A673 (cell line): ENCODE results near the gene THPO. TPM values are rescaled to one million over a fixed set of nuclear protein-coding genes. Genes with fewer than 3 reads are reported as not detected.

Experiments used
- BruUV-seq: library from RNA; stranded (reverse); fragments of 400-500 nt; replicated peaks from 2 replicates; lab custom pipeline; 2021; lab: Mats Ljungman, UMichigan
- CTCF ChIA-PET: fragments of 300-600 bp; sonication (Branson Sonifier 250); formaldehyde crosslinking; loops from one replicate; lab custom pipeline; 2022; ENCODE audit warnings: antibody characterized with exemption; lab: Charles Lee
- POLR2A ChIA-PET: fragments of 300-600 bp; sonication (Branson Sonifier 250); formaldehyde crosslinking; loops from one replicate; lab custom pipeline; 2022; ENCODE audit warnings: antibody characterized with exemption; ENCODE audit not compliant: low non-redundant PET; lab: Charles Lee
- DNase-seq: peaks from one replicate; pipeline ENCODE4 v3.0.0-alpha.2; 2015; ENCODE audit warnings: low spot score
- H3K27ac ChIP-seq: fragments of 200-600 bp; sonication (generic); 2 replicates; pipeline ENCODE4 v1.5.1; 2016; ENCODE audit warnings: mixed run types, low read depth, mild to moderate bottlenecking, mixed read lengths, antibody characterized with exemption, low read length; ENCODE audit not compliant: poor library complexity, severe bottlenecking
- H3K27me3 ChIP-seq: fragments of 200-600 bp; sonication (generic); replicated peaks from 2 replicates; pipeline ENCODE4 v1.6.1; 2017; ENCODE audit warnings: mixed run types, low read depth, mild to moderate bottlenecking, mixed read lengths, antibody characterized with exemption, low read length; ENCODE audit not compliant: insufficient read depth, poor library complexity
- H3K36me3 ChIP-seq: fragments of 200-600 bp; sonication (generic); 2 replicates; pipeline ENCODE4 v1.6.1; 2016; ENCODE audit warnings: mixed run types, mild to moderate bottlenecking, mixed read lengths, antibody characterized with exemption, low read length; ENCODE audit not compliant: insufficient read depth, poor library complexity, severe bottlenecking
- H3K4me1 ChIP-seq: fragments of 200-600 bp; sonication (generic); 2 replicates; pipeline ENCODE4 v1.6.1; 2017; ENCODE audit warnings: mixed run types, mild to moderate bottlenecking, mixed read lengths, antibody characterized with exemption, low read length; ENCODE audit not compliant: insufficient read depth, poor library complexity, severe bottlenecking
- H3K4me3 ChIP-seq: fragments of 200-600 bp; sonication (generic); 2 replicates; pipeline ENCODE4 v1.5.1; 2016; ENCODE audit warnings: low read depth, mixed run types, mild to moderate bottlenecking, mixed read lengths, low read length; ENCODE audit not compliant: poor library complexity, severe bottlenecking
- H3K9me3 ChIP-seq: fragments of 200-600 bp; sonication (generic); 2 replicates; pipeline ENCODE4 v1.6.1; 2016; ENCODE audit warnings: mixed run types, low read depth, mild to moderate bottlenecking, mixed read lengths, antibody characterized with exemption, low read length; ENCODE audit not compliant: poor library complexity, severe bottlenecking
- CTCF ChIP-seq: fragments of 300-800, 200-600 bp; sonication (generic); conservative IDR thresholded peaks from 2 replicates; pipeline ENCODE4 v1.5.1; 2017; ENCODE audit warnings: low read depth, mild to moderate bottlenecking, antibody characterized with exemption, low read length, moderate library complexity, mixed read lengths
- EZH2 ChIP-seq: fragments of 200-600 bp; sonication (generic); IDR thresholded peaks from 2 replicates; pipeline ENCODE4 v1.6.1; 2017; ENCODE audit warnings: borderline replicate concordance, low read depth, mild to moderate bottlenecking, mixed read lengths, antibody characterized with exemption, low read length; ENCODE audit not compliant: poor library complexity, severe bottlenecking
- intact Hi-C: fragments of 100-400 bp; cut with micrococcal nuclease; formaldehyde crosslinking; loops from one replicate; pipeline ENCODE4 v1.10.0; 2022; ENCODE audit not compliant: unreplicated experiment
- total RNA-seq: library from RNA; stranded (reverse); gene quantifications from 2 replicates; pipeline ENCODE4 v1.2.3, GENCODE V29; 2021

Gene THPO
- total RNA-seq, 1 experiment from 2014 or later: not detected

- ChIA-PET CTCF (interaction anchor here (1.1 kb wide), 1 partner anchor 28 kb away, joined by 3 read pairs; no protein-coding TSS in a partner anchor), POLR2A (no interaction called here)
- Histone ChIP-seq H3K27ac (no peak overlapping the region), H3K36me3 (peaks cover 17% of the 10 kb centered on the region), H3K9me3 (no peaks in the 10 kb centered on the region), H3K27me3 (no peaks in the 10 kb centered on the region), H3K4me1 (peaks cover 30% of the 10 kb centered on the region), H3K4me3 (no peak overlapping the region)
- no peak for DNase-seq
- intact Hi-C loops: no loop called here
- no TSS peak for BruUV-seq
- TF ChIP-seq EZH2 (no peak), CTCF (no peak)
Measured at GRCh38 chr3:184339001-184339400, 39.0 kb downstream of the THPO start.

- CTCF ChIA-PET: interaction anchor here (0.6 to 1.1 kb wide), 2 partner anchors 16 to 29 kb away, joined by 3 read pairs; no protein-coding TSS in a partner anchor
- peaks cover 22% of the 10 kb centered on the region for H3K36me3 ChIP-seq
- DNase-seq: peak; percentile 58
- TF ChIP-seq EZH2: no peak
- TF ChIP-seq CTCF: 0 out of 2 replicates have a peak, but pooled peaks have one; percentile 17
- POLR2A ChIA-PET: no interaction called here
- H3K9me3 ChIP-seq: no peaks in the 10 kb centered on the region
- peaks cover 30% of the 10 kb centered on the region for H3K4me1 ChIP-seq
- no peak overlapping the region for H3K27ac ChIP-seq
- intact Hi-C loops: no loop called here
- no TSS peak for BruUV-seq
- H3K4me3 ChIP-seq: no peak overlapping the region
- no peaks in the 10 kb centered on the region for H3K27me3 ChIP-seq
Measured at GRCh38 chr3:184338511-184338945, 39.5 kb downstream of the THPO start.

GRCh38 chr3:184337981-184338380, 40.0 kb downstream of the THPO start:
- ChIA-PET CTCF (interaction anchor here (0.6 to 1.1 kb wide), 2 partner anchors 16 to 30 kb away, joined by 3 read pairs; no protein-coding TSS in a partner anchor), POLR2A (no interaction called here)
- intact Hi-C loops: no loop called here
- H3K9me3 ChIP-seq: no peaks in the 10 kb centered on the region
- no peaks in the 10 kb centered on the region for H3K27me3 ChIP-seq
- H3K36me3 ChIP-seq: peaks cover 27% of the 10 kb centered on the region
- H3K4me1 ChIP-seq: peaks cover 30% of the 10 kb centered on the region
- no peak for DNase-seq
- H3K27ac ChIP-seq: no peak overlapping the region
- TF ChIP-seq CTCF (no peak), EZH2 (no peak)
- no TSS peak for BruUV-seq
- no peak overlapping the region for H3K4me3 ChIP-seq
